Measurements from ENCODE around the gene GLRX. TPM values are rescaled to one million over a fixed set of nuclear protein-coding genes. Genes with fewer than 3 reads are reported as not detected.
"Not testable (repeated sequence)": the region's sequence is repeated elsewhere in the genome, so short reads cannot be mapped to it uniquely, and the experiment has no call there.

Gene GLRX
- total RNA-seq = 21.1 TPM

- peak; percentile 80 for DNase-seq (ENCODE audit: low spot score)
These were observed at the start of gene GLRX for GRCh38 chr5:95822542-95823181. Gene GLRX (minus strand): TSS chr5:95822726. CDS start chr5:95822662, 64 bp downstream.

- DNase-seq (ENCODE audit: low spot score) = no peak
These were observed 48.8 kb upstream of the GLRX start for GRCh38 chr5:95871146-95871806.

GRCh38 chr5:95870105-95870672 lies 47.7 kb upstream of the GLRX start:
- no peak for DNase-seq (ENCODE audit: low spot score)

GRCh38 chr5:95869173-95869855 lies 46.8 kb upstream of the GLRX start:
- not testable (repeated sequence) for DNase-seq (ENCODE audit: low spot score)

- no peak for DNase-seq (ENCODE audit: low spot score)
These were observed 45.6 kb upstream of the GLRX start for GRCh38 chr5:95868136-95868535.

- DNase-seq (ENCODE audit: low spot score) = no peak
These were observed 44.0 kb upstream of the GLRX start for GRCh38 chr5:95866435-95867040.

GRCh38 chr5:95864944-95865504 lies 42.5 kb upstream of the GLRX start:
- no peak for DNase-seq (ENCODE audit: low spot score)

- DNase-seq (ENCODE audit: low spot score) = no peak
These were observed 41.9 kb upstream of the GLRX start for GRCh38 chr5:95864456-95864855.

GRCh38 chr5:95863383-95863757 lies 40.8 kb upstream of the GLRX start:
- DNase-seq (ENCODE audit: low spot score) = no peak

- no peak for DNase-seq (ENCODE audit: low spot score)
These were observed 40.3 kb upstream of the GLRX start for GRCh38 chr5:95862671-95863382.

- no peak for DNase-seq (ENCODE audit: low spot score)
These were observed 39.5 kb upstream of the GLRX start for GRCh38 chr5:95861864-95862561.

GRCh38 chr5:95861221-95861863 lies 38.8 kb upstream of the GLRX start:
- peak; percentile 74 for DNase-seq (ENCODE audit: low spot score)

GRCh38 chr5:95859661-95860060 lies 37.1 kb upstream of the GLRX start:
- no peak for DNase-seq (ENCODE audit: low spot score)

GRCh38 chr5:95858661-95859595 lies 36.4 kb upstream of the GLRX start:
- peak; percentile 91 for DNase-seq (ENCODE audit: low spot score)

GRCh38 chr5:95858023-95858461 lies 35.5 kb upstream of the GLRX start:
- DNase-seq (ENCODE audit: low spot score) = no peak

- peak; percentile 63 for DNase-seq (ENCODE audit: low spot score)
These were observed 34.8 kb upstream of the GLRX start for GRCh38 chr5:95857185-95857945.

- no peak for DNase-seq (ENCODE audit: low spot score)
These were observed 34.0 kb upstream of the GLRX start for GRCh38 chr5:95856501-95856981.

- no peak for DNase-seq (ENCODE audit: low spot score)
These were observed 31.0 kb upstream of the GLRX start for GRCh38 chr5:95853490-95853889.
